Neural cell (in vitro differentiated cells): Measurements from ENCODE around the gene HEMK1. TPM values are rescaled to one million over a fixed set of nuclear protein-coding genes. Genes with fewer than 3 reads are reported as not detected.
A peak's percentile ranks its signal among the peaks of the same experiment; 100 is the strongest.

Experiments
- H2AFZ ChIP-seq: fragments of 200-600, 300-800 bp; sonication (generic), shearing (Covaris generic); 2 replicates; pipeline ENCODE4 v1.6.0; 2014; ENCODE audit warnings: low read depth, mild to moderate bottlenecking, antibody characterized with exemption, low read length, moderate library complexity
- H3F3A ChIP-seq: fragments of 200-600 bp; shearing (Covaris generic); 2 replicates; pipeline ENCODE4 v1.6.1; 2016; ENCODE audit warnings: mild to moderate bottlenecking, moderate library complexity, mixed read lengths, antibody characterized with exemption, low read length; ENCODE audit not compliant: insufficient read depth, poor library complexity, severe bottlenecking
- H3K27ac ChIP-seq: fragments of 200-600, 300-800 bp; sonication (generic), shearing (Covaris generic); 2 replicates; pipeline ENCODE4 v1.5.1; 2014; ENCODE audit warnings: mild to moderate bottlenecking, low read length, moderate library complexity
- H3K27me3 ChIP-seq: fragments of 300-800, 200-600 bp; sonication (generic), shearing (Covaris generic); 2 replicates; pipeline ENCODE4 v1.6.0; 2014; ENCODE audit warnings: mild to moderate bottlenecking, low read depth, low read length, moderate library complexity; ENCODE audit not compliant: insufficient read depth
- H3K36me3 ChIP-seq: fragments of 300-800, 200-600 bp; sonication (generic), shearing (Covaris generic); 2 replicates; pipeline ENCODE4 v1.5.1; 2014; ENCODE audit warnings: mild to moderate bottlenecking, antibody characterized with exemption, low read length, moderate library complexity; ENCODE audit not compliant: insufficient read depth
- H3K4me2 ChIP-seq: fragments of 300-800, 200-600 bp; sonication (generic), shearing (Covaris generic); 2 replicates; pipeline ENCODE4 v1.6.0; 2014; ENCODE audit warnings: mild to moderate bottlenecking, low read length
- H3K4me3 ChIP-seq: fragments of 300-800, 200-600 bp; sonication (generic), shearing (Covaris generic); 2 replicates; pipeline ENCODE4 v1.5.1; 2014; ENCODE audit warnings: mild to moderate bottlenecking, low read length, moderate library complexity
- H3K79me2 ChIP-seq: fragments of 200-600 bp; shearing (Covaris generic); replicated peaks from 2 replicates; pipeline ENCODE4 v1.6.0; 2014; ENCODE audit warnings: mild to moderate bottlenecking, low read length, moderate library complexity; ENCODE audit not compliant: insufficient read depth
- H3K9ac ChIP-seq: fragments of 300-800, 200-600 bp; sonication (generic), shearing (Covaris generic); 2 replicates; pipeline ENCODE4 v1.6.1; 2016; ENCODE audit warnings: mild to moderate bottlenecking, low read length, mixed read lengths
- H3K9me2 ChIP-seq: fragments of 200-600 bp; shearing (Covaris generic); 2 replicates; pipeline ENCODE4 v1.6.1; 2016; ENCODE audit warnings: mild to moderate bottlenecking, low read length, mixed read lengths; ENCODE audit not compliant: insufficient read depth
- H3K9me3 ChIP-seq: fragments of 200-600, 300-800 bp; sonication (generic), shearing (Covaris generic); 2 replicates; pipeline ENCODE4 v1.6.1; 2016; ENCODE audit warnings: mild to moderate bottlenecking, mixed run types, low read length, moderate library complexity, mixed read lengths
- H4K20me1 ChIP-seq: fragments of 200-600 bp; shearing (Covaris generic); 2 replicates; pipeline ENCODE4 v1.6.1; 2016; ENCODE audit warnings: mild to moderate bottlenecking, mixed run types; ENCODE audit not compliant: insufficient read depth
- CTCF ChIP-seq: fragments of 450-650 bp; IDR thresholded peaks from 2 replicates; pipeline ENCODE4 v1.5.1; 2014; ENCODE audit warnings: antibody characterized with exemption, mild to moderate bottlenecking, moderate library complexity; ENCODE audit not compliant: poor library complexity, severe bottlenecking
- EP300 ChIP-seq: fragments of 450-650 bp; conservative IDR thresholded peaks from 2 replicates; pipeline ENCODE4 v1.6.1; 2014; ENCODE audit warnings: antibody characterized with exemption, mild to moderate bottlenecking, moderate library complexity; ENCODE audit not compliant: poor library complexity, severe bottlenecking
- EZH2 ChIP-seq: fragments of 200-600, 300-800 bp; shearing (Covaris generic), sonication (generic); IDR thresholded peaks from 2 replicates; pipeline ENCODE4 v1.6.1; 2014; ENCODE audit warnings: antibody characterized with exemption, low read length, borderline replicate concordance, mild to moderate bottlenecking; ENCODE audit not compliant: insufficient read depth, poor library complexity, severe bottlenecking
- MXI1 ChIP-seq: fragments of 450-650 bp; conservative IDR thresholded peaks from 2 replicates; pipeline ENCODE4 v1.6.1; 2014; ENCODE audit warnings: antibody characterized with exemption, mild to moderate bottlenecking; ENCODE audit not compliant: poor library complexity, severe bottlenecking
- POLR2AphosphoS5 ChIP-seq: IDR thresholded peaks from 2 replicates; pipeline ENCODE4 v1.6.1; 2012
- RAD21 ChIP-seq: fragments of 450-650 bp; conservative IDR thresholded peaks from 2 replicates; pipeline ENCODE4 v1.6.1; 2014; ENCODE audit warnings: antibody characterized with exemption, mild to moderate bottlenecking, moderate library complexity
- REST ChIP-seq: IDR thresholded peaks from 2 replicates; pipeline ENCODE4 v1.6.1; 2012; ENCODE audit warnings: borderline replicate concordance
- SMC3 ChIP-seq: fragments of 450-650 bp; conservative IDR thresholded peaks from 2 replicates; pipeline ENCODE4 v1.6.1; 2014; ENCODE audit warnings: antibody characterized with exemption, mild to moderate bottlenecking, moderate library complexity; ENCODE audit not compliant: poor library complexity
- TAF1 ChIP-seq: IDR thresholded peaks from 2 replicates; pipeline ENCODE4 v1.6.1; 2012; ENCODE audit warnings: low read depth
- polyA plus RNA-seq: library from polyadenylated mRNA; depleted of rRNA; stranded (reverse); fragments of >200 nt; gene quantifications from 2 replicates; pipeline ENCODE4 v1.2.3, GENCODE V29; 2014

Gene HEMK1
- polyA plus RNA-seq, 1 donor from 2014 or later = 24.4 TPM

GRCh38 chr3:50572158-50572557, 2.8 kb downstream of the HEMK1 start:
- no peak overlapping the region for H3K4me3 ChIP-seq
- TF ChIP-seq MXI1 = no peak
- TF ChIP-seq SMC3 = peak; percentile 6
- TF ChIP-seq POLR2AphosphoS5 = no peak
- no peak for TF ChIP-seq REST
- peak; percentile 50 for TF ChIP-seq CTCF
- no peak for TF ChIP-seq EP300
- TF ChIP-seq EZH2 = no peak
- peak; percentile 49 for TF ChIP-seq RAD21
- TF ChIP-seq TAF1 = no peak
- no peak overlapping the region for H3K9ac ChIP-seq
- no peak overlapping the region for H3K27ac ChIP-seq
- H3F3A ChIP-seq = no peaks in the 10 kb centered on the region
- H3K9me2 ChIP-seq = no peaks in the 10 kb centered on the region
- no peaks in the 10 kb centered on the region for H3K27me3 ChIP-seq
- H2AFZ ChIP-seq = no peak overlapping the region
- H4K20me1 ChIP-seq = no peaks in the 10 kb centered on the region
- no peaks in the 10 kb centered on the region for H3K79me2 ChIP-seq
- H3K4me2 ChIP-seq = no peak overlapping the region
- H3K36me3 ChIP-seq = no peaks in the 10 kb centered on the region
- no peaks in the 10 kb centered on the region for H3K9me3 ChIP-seq

- Histone ChIP-seq H3K36me3 (no peaks in the 10 kb centered on the region), H3K9me3 (no peaks in the 10 kb centered on the region), H3K27ac (no peak overlapping the region), H4K20me1 (no peaks in the 10 kb centered on the region), H3F3A (no peaks in the 10 kb centered on the region), H3K4me2 (no peak overlapping the region), H3K27me3 (no peaks in the 10 kb centered on the region), H2AFZ (no peak overlapping the region), H3K9me2 (no peaks in the 10 kb centered on the region), H3K79me2 (no peaks in the 10 kb centered on the region), H3K4me3 (no peak overlapping the region), H3K9ac (no peak overlapping the region)
- TF ChIP-seq CTCF = no peak
- no peak for TF ChIP-seq EZH2
- no peak for TF ChIP-seq TAF1
- no peak for TF ChIP-seq REST
- no peak for TF ChIP-seq SMC3
- no peak for TF ChIP-seq EP300
Measured at GRCh38 chr3:50572801-50573371, 3.6 kb downstream of the HEMK1 start.
